Glomerular visceral epithelial cell (primary cell): ENCODE results near the gene YWHAG.
"Not testable (repeated sequence)": the region's sequence is repeated elsewhere in the genome, so short reads cannot be mapped to it uniquely, and the experiment has no call there.

Experiments
- DNase-seq: peaks from one replicate; pipeline ENCODE4 v3.0.0-alpha.2; 2016; ENCODE audit errors: extremely low spot score

The YWHAG gene

DNA sequence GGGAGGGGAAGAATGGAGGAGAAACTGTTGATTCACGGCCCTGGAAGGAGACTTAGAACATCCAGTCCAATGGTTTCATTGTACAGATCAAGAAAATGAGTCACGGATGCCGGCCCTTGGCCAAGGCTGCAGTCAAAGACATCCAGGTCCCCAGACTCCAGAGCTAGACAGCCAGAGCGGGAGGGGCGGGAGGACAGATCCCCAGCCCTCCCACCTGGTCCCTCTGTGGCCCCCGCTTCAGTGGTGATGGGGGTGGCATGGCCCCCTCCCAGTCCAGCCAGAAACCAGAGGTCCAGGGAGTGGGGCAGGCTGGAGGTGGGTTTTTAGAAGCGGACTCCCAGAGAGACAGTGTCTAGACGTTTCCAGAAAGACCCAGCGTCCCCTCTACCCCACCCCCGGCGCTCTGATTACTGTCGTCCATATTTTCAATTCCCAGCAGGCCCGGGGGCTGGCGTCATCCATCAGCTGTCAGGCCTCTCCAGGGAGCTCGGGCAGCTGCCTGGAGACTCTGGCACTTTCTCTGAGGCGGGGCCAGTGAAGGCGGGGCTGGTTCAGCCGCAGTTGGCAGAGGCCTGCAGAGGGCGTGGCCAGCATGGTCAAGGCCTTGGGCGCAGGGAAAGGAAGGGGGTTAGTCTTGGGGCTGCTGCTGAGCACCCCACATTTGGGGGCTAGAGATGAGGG is 64.3 kb downstream of the YWHAG start:
- DNase-seq, result peak; percentile 92

DNA sequence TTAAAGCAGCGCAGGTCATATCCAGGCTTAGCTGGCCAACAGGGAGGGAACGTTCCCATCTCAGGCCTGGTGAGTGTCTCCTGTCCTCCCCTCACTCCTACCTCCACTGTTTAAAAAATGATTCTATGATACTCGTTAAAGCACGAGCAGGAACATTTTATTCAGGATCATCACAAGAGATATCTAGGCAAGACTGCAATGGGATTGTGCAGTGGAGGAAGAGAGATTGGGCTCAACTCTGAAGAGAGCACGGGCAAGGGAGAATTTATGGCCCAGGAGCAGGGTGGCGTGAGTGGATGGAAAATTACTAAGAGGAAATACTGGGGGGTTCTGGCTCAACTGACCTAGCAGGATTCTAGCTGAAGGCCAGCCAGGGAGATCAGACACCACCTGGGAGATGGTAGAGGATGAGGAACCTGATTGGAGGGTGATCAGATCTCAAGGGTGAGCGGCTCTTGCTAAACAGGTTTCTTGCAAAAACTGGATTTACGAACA is 65.3 kb downstream of the YWHAG start:
- no peak for DNase-seq

- not testable (repeated sequence) for DNase-seq
These were observed 65.9 kb downstream of the YWHAG start for GRCh38 chr7:76292911-76293310.

DNA sequence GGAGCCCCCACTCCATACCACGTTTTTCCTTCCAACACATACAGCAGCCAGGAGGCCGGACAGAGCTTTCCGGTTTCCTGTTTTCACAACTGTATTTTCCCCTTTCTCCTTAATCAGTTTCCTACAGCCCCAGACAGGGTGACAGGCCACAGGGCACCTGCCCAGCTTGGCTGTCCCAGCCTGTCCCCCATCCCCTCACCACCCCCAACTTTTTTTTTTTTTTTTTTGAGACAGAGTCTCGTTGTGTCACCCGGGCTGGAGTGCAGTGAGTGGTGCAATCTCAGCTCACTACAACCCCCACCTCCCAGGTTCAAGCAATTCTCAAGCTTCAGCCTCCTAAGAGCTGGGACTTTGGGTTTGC is 66.6 kb downstream of the YWHAG start:
- no peak for DNase-seq

- DNase-seq, result peak; percentile 98
These were observed 67.2 kb downstream of the YWHAG start for GRCh38 chr7:76291351-76292212.

DNA sequence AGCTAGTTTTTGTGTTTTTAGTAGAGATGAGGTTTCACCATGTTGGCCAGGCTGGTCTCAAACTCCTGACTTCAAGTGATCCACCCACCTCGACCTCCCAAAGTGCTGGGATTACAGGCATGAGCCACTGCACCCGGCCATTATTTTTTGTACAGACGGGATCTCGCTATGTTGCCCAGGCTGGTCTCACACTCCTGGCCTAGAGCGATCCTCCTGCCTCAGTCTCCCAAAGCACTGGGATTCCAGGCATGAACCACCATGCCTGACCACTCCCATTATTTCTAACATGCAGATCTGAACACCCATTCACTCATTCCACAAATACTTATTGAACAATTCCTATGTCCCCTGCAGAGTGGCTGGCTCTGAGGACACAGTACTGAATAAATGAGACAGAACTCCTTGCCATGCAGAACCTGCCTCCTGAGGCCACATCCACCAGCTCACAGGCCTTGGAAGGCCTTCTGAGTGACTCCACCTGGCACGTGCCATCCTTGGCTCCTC is 67.9 kb downstream of the YWHAG start:
- DNase-seq, result not testable (repeated sequence)

DNA sequence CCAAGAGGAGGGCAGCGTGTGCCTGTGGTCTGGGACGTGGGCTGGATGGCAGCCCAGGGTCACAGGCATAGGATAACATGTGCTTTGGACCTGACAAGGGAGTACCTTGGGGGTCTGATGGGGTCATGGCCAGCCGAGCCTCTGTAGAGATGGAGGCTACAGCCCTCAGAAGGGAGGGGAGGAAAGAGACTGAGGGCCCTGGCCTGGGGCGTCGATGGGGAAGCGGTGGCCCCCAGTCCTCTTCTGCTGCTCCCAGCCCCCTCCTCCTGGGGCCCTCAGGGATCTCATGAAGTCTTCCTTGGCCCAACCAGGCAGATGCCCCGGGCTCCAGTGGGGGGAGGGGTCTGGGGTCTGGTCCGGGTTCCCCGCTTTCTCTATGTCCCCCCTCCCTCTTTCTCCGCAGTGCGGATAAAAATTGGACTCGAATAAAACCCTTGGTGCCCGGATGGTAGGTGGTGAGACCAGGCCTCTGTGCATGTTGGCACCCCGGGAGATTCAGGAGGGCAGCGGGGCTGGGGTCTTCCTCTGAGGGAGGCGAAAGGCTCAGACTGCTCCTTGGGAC is 71.9 kb downstream of the YWHAG start:
- DNase-seq, result no peak

DNA sequence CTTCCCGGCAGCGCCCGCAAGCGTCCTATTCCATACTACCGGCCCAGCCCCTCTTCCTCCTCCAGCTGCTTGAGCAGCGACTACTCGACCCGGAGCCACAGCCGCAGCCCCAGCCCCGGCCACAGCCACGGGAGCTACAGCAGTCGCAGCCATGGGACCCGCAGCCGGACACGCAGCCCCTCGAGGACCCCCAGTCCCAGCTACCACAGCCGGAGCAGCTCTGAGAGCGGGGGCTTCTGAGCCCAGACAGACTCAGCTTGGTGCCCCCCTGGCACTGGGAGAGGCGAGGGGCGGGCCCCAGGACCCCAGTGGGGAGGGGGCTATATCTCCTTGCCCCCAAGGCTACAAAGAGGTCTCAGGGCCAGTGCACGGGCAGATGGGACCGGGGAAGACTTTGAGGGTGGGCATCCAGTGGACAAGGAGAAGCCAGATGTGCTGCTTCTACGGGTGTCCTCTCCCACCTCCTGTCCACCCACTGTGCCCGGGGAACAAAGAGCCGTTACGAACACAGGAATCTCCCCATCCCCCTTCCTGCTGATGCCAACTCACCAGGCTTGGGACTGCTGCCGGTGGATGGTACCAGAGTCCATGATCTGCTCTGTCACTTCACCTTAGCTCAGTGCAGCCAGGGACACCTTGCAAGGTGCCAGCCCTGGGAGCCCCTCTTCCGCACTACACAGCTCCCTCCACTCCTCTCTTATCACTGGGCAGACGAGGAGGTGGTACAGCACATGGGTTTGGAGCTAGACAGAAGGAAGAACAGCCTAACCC is 73.0 kb downstream of the YWHAG start:
- no peak for DNase-seq

DNA sequence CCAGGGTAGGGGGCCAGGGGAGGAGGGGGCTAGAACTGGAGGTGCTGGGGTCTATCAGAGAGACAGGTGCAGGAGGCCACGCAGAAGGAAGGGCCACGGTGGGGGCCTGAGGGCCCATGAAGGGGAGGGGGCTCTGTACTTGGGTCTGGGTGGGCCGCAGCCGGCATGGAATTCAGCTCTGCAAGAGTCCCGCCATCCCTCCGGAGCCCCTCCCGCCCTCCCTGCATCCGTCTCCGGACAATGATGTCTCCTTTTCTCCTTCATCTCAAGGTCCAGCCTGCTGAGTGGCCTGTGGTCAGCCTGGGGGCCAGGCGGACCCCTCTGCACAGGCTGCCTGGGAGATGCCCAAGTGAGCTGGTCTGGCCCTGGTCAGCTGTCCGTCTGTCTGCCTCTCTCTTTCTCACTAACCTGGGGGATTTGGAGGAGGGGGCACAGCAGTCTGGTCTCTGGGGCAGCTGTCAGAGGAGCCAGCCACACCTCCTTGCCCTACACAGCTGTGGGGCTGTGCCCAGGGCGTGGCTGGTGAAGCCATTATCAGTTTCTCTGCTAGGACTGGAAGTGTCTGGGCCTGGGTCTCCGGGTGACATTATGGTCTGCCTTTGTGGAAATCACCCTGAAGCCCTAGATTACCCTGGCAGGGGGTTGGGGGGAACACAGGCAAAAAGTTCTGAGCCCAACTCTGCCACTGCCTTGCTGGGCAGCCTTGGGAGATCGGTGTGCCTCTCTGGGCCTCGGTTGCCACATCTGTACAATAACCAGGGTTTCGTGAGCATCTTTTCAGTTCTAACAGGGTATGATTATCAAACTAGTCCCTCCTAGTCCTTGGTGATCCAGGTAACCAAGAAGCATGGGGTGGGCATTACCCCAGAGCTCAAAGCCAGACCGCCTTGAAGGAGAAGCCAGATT is 75.3 kb downstream of the YWHAG start:
- no peak for DNase-seq

- DNase-seq, result no peak
These were observed 76.2 kb downstream of the YWHAG start for GRCh38 chr7:76282344-76283253.

DNA sequence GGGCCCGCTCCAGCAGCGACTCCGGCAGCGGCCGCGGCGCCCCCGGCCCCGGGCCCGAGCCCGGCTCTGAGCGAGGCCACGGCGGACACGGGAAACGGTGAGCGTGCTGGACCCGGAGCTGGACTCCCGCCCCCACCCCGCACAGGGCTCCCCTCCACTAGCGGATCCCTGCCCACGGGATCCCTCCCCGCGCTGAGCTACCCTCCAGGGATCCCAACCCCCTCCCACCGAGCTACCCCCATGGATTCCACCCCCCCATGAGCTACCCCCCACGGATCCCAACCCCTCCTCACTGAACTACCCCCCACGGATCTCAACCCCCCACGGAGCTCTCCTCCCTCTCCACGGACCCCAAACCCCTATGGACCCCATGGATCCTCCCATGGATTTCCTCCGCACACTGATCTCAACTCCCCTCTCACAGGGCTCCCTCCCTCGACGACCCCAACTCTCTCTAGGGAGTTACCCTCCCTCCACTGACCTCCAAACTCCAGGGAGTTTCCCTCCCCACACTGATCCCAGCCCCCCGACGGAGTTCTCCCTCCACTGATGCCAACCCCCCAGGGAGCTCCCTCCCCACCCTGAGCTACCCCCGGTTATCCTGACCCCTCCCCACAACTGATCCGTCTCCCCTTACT is 77.0 kb downstream of the YWHAG start:
- DNase-seq, result no peak

GRCh38 chr7:76281006-76281705 is 77.6 kb downstream of the YWHAG start:
- no peak for DNase-seq

- DNase-seq, result no peak
These were observed 78.4 kb downstream of the YWHAG start for GRCh38 chr7:76280408-76280807.

- DNase-seq, result no peak
These were observed 80.3 kb downstream of the YWHAG start for GRCh38 chr7:76278540-76278939.
